NCI-H187 treated with DMSO at 0.1 percent for 48 hours (cell line): ENCODE measurements around the gene ACTL7A.

Experiments used
- DNase-seq: peaks from one replicate; lab custom pipeline; 2025; lab: John Stamatoyannopoulos, UW

The ACTL7A gene

DNA sequence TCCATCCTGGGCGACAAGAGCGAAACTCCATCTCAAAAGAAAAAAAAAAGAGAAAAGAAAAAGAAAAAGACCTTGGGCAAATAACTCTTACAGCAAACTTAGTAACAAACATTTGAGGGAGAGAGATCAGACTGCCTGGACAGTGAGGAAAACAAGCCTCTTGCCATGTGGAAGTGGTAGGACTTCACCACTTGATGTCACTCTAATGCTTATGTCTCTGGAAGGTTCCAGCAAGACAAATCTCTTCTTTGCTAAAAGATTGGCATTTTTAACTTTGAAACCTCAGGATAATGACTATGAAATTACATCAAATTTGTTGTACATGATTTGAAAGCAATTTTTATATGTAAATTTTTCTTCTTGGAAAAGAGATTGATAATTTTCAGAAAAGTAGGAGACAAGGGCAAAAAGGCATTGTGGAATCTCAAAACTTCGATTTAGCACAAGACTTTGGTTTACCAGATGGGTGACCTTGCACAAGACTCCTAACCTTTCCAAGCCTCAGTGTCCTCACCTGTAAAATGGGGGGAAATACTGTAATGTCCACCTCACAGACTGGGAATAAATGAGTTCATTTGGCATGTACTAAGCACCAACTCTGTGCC, 11.7 kb upstream of the ACTL7A start:
- DNase-seq, result no peak

DNA sequence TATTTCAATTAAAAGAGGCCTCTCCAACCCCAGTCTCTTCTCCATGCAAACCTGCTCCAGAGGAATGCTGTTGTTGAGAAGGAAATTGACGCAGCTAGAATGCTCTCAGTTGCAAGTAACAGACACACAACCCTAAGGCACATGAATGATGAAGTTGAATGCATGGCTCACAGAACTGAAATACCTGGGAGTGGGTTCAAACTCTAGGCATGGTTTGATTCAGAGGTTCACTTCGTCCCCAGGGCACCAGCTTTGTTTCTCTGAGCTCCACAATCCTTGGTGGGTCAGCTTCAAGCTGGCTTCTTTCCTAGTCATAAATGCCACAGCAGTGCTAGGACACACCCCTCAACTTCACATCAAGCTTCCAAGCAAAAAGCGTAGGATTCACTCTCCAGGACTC, 10.9 kb upstream of the ACTL7A start:
- DNase-seq, result no peak

DNA sequence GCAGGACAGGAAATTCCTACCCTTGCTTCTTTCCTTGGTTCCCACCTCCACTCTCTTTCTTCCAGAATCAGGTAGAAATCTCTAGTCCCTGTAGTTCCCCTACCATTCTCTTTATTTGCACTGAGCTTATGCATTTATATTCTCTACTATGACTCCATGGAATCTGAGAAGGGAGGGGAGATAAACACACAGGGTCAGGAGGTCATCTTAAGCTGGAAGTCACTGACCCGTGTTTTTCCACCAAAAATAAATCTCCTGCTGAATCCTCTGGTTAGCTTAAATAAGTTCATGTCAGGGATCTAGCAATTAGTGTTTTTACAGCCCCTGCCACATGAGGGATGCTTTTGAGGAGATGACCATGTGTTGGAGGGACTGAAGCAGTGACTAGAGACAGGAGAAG, 10.0 kb upstream of the ACTL7A start:
- DNase-seq, result no peak

DNA sequence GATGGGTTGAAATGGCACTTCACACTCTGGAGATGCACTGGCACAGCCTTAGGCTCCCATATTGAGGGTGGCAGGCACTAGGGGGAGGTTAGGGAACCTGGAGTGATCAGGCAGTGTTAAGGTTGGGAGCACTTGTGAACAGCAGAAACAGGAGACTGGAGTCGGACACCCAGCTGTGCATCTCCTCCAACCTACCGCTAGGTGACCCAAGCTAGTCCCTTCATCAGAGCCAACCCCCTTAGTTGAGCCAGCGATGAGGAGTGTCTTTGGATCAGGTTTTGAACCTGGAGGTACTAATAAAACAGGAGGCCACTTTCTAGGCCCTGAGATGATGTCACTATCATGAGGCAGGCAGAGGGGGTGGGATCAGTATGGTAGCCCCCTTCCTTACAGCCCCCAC, 8.0 kb upstream of the ACTL7A start:
- no peak for DNase-seq

DNA sequence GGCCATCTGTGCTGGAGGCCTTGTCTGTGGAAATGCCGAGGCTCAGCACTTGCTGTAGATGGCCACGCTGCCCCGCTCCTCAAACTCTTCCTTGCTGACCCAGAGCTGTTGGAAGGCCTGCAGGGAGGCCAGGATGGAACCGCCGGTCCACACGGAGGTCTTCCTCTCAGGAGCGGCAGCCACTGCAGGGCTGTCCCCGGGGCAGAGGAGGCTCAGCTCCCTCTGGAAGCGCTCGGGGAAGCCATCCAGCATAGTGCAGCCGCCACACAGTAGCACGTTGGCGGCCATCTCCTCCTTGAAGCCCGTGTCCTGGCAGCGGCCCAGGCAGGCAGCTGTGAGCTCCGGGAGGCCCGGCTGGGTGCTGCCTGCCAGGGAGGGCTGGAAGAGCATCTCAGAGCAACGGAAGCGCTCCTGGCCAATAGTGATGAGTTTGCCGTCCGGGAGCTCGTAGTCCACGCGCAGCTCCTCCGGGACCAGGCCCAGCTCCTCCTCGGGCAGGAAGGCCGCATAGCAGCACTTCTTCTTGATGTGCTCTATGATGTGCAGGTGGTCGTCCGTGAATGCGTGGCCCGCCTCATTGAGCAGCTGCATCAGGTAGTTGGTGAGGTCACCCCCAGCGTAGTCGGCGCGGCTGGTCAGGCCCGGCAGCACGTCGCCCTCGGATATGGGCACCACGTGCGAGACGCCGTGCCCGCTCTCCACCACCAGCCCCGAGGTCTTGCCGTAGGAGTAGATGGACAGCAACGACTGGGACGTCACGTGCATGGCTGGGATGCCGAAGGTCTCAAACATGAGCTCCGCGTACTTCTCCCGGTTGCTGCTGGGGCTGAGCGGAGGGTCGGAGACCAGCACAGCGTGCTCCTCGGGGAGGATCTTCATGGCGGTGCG, 7.2 kb upstream of the ACTL7A start:
- no peak for DNase-seq

DNA sequence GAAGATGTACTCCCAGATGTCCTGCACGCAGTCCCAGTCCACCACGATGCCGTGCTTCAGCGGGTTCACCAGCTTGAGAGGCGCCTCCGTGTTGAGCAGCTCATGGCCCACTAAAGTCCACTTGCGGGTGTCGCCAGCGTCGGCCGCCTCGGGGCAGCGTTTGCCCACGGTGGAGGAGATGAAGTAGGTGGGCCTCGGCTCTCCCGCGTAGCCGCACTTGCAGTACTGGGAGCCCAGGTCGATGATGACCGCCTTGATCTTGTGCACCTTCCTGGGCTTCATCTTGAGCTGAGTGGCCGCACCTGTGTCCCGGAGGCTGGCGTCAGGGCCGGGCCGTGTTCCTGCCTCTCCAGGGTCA, 6.6 kb upstream of the ACTL7A start:
- DNase-seq, result no peak

DNA sequence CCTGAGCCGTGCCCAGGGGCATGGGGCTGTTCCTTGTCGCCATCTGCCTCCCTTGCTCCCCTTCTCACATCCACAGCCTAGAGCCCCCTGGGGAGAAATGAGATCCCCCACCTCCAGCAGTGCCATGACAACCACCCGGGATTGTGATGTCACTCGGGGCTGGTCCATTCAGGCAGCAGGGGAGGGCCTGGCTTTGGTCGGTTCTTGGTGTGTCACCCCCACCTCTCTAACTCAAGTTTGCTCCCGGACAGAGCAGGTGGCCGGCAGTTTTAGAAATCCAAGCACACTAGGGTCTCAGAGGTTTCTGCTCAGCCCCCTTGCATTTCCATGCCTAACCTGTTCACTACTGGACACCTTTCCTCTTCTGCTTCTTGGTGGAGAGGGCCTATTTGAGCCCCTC, 6.2 kb upstream of the ACTL7A start, which contains the start of gene ACTL7B:
TSS of gene ACTL7B (minus strand) at position 99 of the 400 bp plus-strand sequence. CDS start at position 43, 56 bp downstream.
- no peak for DNase-seq

DNA sequence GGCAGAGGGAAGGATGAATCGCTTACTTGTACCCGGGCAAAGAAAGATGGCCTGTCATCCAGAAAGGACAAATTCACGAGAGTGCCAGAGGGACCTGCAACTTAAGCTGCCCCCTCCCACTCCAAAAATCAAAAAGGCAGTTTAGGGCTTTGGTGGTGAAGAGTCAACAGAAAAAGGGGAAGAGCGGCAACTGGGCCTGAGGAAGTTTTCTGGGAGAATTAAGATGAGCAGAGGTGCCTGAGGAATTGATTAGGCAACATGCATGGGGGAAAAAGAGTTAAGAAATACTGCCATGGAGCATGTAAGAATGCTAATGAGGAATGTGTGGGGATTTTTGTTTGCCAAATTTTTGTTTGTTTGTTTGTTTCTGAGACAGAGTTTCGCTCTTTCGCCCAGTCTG, 4.5 kb upstream of the ACTL7A start:
- no peak for DNase-seq

DNA sequence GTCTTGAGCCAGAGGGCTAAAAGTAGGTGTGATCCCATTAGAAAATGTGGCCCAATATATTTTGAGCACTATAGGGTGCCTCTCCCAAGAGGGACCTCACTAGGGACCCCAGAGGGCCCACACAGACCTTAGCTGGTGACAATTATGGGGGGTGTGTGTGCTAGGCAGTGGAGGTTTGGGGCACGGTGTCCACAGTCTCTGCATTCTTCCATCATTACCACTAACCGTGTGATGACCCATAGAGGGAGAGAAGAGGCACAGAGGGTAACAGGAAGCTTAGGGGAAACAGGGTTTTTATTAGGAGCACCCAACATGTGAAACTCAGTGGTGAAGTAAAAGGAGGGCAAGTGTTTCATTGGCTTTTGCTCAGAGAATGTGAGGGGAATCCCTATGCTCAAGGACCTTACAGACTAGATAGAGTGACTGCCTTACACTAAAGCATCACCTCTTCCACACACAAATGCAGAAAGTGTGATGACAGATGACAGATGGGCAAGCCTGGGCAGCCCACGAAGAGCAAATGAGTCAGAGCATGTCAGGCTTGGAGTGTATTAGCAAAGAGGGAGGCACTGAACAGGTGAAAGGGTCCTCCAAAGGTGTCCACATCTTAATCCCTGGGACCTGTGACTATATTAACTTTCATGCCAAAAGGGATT, 2.5 kb upstream of the ACTL7A start:
- DNase-seq, result no peak

DNA sequence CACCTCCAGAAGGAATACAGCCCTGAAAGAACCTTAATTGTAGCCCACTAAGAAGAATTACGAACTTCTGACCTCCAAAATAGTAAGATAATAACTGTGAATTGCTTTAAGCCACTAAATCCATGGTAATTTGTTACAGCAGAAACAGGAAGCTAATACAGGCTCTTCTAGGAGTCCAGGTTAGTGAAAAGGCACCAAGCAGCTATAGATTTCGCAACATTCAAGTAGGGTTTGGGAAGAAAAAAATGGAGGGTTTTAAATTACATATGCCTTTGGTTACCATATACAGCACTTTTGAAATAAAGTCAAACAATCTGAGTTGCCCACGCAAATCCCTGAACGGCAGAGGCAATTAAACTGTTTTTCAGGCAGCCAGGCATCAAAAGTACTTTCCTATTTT, 1.7 kb upstream of the ACTL7A start:
- no peak for DNase-seq

DNA sequence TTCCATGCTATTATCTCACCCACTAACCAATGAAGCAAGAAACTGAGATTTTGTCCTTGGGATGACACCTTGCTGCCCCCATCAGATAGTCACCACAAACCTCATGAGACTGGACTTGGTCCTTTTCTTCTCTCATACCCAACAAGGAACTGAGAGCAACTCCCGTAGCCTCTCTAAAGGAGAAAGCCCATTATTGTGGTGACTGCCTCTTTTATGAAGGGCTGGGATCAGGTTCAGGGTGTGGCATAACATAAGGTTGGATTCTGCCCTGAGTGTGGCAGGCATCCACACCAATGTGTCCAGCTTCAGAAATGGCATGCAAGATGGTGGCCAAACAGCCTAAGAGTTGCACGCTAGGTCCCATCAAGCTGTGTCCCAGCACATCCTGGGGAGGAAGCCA, 1.3 kb upstream of the ACTL7A start:
- DNase-seq, result no peak

DNA sequence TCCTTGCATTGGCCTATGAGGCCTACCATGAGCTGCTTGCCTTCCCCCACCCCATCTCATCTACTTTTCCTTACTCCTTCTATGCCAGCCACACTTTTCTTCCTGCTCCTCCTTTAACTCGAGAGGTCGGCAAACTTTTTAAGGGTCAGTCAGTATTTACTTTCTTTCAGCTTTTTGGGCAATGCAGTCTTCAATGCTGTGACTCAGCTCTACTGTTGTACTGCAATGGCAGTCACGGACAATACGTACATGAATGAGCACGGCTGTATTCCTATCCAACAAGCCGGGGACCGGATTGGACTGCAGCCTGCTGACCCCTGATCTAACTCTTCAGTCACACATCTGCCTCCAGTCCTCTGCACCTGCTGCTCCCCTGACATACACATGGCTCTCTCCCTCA, 602 bp upstream of the ACTL7A start:
- no peak for DNase-seq

DNA sequence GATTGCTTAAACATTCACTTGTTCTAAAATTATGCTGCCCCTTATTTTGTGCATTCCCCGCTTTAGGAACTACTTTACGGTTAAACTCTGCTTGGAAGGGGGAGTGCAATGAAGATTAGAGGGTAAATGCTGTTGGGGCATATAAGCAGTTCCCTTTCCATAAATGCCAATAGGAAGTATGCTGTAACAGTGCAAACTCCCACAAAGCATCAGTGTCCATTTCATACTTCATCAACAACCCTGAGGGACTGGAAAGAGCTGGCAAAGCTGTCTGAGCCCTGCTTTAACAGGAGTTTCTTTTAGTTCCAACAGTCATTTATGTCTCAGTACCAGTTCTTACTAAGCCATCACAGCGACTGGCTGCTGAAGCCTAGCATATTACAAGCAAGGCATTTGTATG, 1.8 kb downstream of the ACTL7A start:
- no peak for DNase-seq

DNA sequence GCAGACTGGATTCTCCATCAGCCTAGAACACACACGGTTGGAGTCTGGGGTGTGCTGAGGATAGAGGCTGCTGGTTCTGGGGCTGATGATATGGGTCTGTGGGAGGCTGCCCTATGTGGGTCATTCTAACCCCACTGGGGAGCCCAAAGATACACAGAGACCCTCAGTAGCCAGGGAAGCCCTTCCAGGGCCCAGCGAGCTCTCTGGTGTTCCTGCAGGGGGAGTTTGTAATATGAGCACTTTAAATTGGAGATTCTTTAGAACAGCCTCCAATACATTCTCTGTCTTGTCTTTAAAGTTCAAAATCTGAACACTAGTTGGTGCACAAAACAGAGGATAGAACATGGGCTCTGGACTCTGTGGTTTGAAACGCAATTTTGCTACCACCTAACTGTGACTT, 2.4 kb downstream of the ACTL7A start:
- no peak for DNase-seq

DNA sequence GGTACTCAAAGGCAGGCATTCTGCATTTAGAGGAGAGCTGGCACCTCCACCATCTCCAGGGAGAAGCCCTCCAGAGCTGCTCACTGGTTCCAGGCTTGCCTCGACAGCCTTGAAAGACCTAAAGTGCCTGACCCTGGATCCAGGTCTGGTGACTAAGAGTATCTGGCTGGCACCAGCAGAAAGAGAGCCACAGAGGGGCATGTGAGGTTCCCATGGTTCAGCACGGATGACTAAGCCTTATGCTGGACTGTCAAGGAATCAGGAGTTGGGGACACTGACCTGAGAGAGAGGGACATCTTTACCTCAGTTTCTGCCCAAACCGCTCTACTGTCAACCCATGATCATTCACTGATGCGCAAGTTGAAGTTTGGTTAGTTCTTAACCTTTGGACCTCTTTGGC, 3.0 kb downstream of the ACTL7A start:
- no peak for DNase-seq

DNA sequence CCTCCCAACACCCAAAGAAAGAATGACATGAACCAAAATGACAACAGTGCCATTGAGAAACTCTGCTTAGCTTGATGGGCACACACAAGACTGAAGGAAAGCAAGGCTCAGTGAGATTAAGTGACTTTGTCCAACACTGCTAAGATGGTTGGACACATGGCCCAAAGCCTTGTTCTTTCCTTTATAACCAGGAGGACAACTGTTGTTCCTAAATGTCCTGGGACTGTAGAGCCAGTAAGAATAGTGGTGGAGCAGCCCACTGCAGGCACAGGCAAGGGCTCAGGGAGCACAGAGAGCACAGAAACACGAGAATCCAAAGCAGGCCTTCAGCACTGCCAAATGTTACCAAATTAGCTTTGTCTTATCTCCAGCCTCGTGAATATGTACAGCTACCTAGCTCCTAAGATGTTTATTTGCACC, 3.9 kb downstream of the ACTL7A start:
- DNase-seq, result no peak

DNA sequence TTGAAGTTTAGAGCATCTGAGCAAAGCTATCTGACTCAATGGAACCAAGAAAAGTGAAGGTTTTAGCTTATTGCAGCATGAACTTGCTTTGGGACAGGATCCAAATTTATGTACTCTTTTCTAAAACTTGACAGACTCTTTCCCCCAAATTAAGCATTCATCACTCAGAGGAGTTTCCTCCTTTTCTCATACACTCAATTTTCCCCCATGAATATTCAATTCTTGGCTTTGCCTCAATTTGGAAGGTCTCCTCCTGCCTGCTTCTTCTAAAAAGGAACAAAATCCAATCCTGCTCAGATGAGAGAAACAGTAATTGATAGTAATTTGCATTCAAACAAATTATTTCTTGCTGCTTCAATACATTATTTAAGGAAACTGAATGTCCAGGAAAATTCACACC, 5.0 kb downstream of the ACTL7A start:
- no peak for DNase-seq

DNA sequence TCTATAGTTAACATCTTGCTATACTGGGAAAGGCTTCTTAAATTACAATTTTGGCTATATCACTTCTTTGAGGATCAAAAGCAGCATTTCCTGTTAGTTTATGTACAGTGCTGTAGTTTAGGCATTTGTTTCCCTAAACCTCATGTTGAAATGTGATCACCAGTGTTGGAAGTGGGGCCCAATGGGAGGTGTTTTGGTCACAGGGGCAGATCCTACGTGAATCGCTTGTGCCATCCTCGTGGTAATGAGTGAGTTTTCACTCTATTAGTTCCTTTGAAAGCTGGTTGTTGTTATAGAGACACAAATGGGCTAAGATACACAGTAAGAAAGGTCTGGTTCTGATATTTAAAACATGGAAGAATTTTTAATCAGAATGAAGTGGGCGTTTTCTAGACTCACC, 5.8 kb downstream of the ACTL7A start:
- DNase-seq, result no peak

DNA sequence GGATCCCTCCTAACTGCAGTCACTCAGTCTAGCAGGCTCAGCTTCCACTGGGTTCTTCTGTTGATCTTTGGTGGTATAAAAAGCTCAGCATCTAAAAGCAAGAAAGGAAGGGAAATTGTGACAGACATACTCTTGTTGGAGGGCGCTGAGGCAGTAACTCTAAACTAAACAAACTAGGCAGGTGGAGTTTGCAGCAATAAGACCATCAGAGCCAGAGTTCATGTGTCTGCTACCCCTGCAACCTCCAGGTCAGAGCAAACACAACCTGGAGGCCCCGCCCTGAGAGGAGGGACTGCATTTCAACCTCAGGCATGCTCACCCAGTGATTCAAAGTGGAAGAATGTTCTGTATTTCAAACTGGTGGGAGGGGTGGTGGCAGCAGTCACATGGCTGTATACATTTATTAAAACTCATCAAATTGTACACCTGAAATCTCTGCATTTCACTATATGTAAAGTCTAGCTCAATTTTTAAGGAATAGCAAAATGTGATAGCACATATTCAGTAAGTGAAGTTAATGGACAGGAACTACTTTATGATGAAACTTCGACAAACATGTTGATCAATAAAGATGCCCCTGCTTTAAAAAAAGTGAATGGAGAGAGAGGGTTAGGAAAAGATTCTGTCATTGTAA, 7.1 kb downstream of the ACTL7A start:
- no peak for DNase-seq

DNA sequence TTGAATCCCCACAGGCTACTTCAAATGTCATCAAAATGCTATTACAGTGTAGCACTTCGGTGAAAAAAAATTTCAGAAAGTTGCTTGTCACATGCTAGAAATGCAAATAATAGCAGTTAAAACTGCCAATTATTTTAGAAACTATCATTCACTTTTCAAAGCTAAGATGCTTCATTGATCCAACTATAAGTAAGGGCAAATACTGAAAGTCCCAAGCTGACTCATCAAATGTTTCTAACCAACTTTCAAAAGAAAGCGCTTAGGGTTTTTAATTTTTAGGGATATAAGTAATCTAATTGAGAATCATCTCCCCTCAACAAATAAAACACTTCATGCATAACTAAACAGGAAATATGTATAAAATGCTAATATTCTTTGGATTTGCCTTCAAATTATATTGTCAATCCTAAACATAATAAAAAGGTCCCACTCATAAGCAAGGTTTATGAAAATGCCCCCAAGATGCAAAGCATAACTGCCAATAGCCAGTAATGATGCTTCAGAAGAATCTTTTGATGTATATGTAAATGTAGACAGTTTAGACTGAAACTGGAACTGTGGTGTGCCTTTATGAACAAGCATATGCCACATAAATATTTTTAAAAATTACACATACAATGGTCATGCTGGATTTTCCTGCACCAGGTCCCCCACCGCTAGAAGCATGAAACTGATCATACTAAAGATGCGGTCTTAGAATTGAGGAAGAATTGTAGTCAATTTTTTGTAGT, 12.2 kb downstream of the ACTL7A start:
- DNase-seq, result no peak

DNA sequence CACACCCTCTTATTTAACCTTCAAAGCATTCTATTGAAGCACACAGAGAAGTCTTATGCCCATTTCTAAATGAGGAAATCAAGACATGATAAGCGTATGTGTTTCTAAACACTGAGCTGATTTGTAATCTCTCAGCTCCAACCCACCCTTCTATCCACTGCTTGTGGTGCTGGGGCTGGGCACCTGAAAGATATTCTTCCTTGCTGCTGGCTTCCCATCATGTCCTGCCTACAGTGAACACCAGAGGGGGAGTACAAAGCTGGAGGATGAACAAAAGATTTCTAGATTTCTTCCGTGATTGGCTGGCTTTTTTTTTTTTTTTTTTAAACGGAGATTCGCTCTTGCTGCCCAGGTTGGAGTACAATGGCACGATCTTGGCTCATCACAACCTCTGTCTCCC, 14.4 kb downstream of the ACTL7A start:
- no peak for DNase-seq

DNA sequence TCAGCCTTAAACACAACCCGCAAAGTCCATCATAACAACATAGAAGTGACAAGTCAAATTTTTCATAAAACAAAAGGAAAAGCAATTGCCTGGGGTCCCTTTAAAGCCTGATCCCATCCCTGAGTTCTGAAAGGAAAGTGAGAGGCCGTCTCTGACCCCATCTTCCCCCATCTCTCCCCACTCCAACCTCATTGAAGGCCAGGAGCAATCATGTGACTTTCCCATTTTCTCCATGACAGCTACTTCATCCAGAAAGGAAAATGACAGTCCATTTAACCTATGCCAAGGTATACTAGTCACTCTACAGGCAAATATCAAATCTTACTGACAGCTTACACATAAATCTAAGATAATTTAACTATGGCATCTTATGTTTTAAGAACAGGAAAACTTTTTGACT, 15.5 kb downstream of the ACTL7A start:
- no peak for DNase-seq
